ENCODE results near the gene PKD1L1. TPM values are rescaled to one million over a fixed set of nuclear protein-coding genes. Genes with fewer than 3 reads are reported as not detected.

The PKD1L1 gene
- total RNA-seq, 1 donor from 2014 or later = 0.59 TPM

DNA sequence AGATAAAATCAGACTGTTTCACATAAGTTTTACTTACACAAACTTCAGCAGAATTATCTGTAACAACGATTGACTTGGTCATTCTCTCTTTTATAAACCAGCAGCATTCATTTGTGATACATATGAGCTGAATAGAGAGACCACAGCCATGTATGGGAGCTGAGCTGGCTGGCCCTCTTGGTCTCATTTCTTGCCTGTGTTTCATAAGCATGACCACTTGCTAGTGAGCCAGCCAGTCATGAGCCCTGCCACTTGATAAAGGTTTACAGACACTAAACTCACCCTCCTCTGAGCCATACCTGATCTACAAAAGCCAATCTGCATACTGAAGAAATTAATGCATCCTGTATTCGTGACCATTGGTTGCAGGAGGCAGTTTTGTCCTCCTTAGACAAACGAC, 82.1 kb downstream of the PKD1L1 start:
- Histone ChIP-seq H3K27me3 (ENCODE audit: low read depth) (no peaks in the 10 kb centered on the region), H3K9me3 (no peaks in the 10 kb centered on the region), H3K36me3 (no peaks in the 10 kb centered on the region), H3K4me3 (no peak overlapping the region), H3K27ac (no peak overlapping the region), H3K4me1 (no peaks in the 10 kb centered on the region)
- intact Hi-C loops (cut with DNase I) = no loop called here
- no peak for ATAC-seq
- TF ChIP-seq, protein P1, sequence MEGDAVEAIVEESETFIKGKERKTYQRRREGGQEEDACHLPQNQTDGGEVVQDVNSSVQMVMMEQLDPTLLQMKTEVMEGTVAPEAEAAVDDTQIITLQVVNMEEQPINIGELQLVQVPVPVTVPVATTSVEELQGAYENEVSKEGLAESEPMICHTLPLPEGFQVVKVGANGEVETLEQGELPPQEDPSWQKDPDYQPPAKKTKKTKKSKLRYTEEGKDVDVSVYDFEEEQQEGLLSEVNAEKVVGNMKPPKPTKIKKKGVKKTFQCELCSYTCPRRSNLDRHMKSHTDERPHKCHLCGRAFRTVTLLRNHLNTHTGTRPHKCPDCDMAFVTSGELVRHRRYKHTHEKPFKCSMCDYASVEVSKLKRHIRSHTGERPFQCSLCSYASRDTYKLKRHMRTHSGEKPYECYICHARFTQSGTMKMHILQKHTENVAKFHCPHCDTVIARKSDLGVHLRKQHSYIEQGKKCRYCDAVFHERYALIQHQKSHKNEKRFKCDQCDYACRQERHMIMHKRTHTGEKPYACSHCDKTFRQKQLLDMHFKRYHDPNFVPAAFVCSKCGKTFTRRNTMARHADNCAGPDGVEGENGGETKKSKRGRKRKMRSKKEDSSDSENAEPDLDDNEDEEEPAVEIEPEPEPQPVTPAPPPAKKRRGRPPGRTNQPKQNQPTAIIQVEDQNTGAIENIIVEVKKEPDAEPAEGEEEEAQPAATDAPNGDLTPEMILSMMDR (IDR thresholded peaks at IDR 0.05) = no peak
- no peak for DNase-seq

GRCh38 chr7:47852330-47853245, 95.7 kb downstream of the PKD1L1 start:
- H3K27me3 ChIP-seq (ENCODE audit: low read depth) = no peaks in the 10 kb centered on the region
- intact Hi-C loops (cut with DNase I) = no loop called here
- TF ChIP-seq, protein P1 (IDR thresholded peaks at IDR 0.05) = no peak
- no peak overlapping the region for H3K27ac ChIP-seq
- no peaks in the 10 kb centered on the region for H3K9me3 ChIP-seq
- no peaks in the 10 kb centered on the region for H3K4me1 ChIP-seq
- no peak for ATAC-seq
- DNase-seq = no peak
- no peak overlapping the region for H3K4me3 ChIP-seq
- H3K36me3 ChIP-seq = no peaks in the 10 kb centered on the region

DNA sequence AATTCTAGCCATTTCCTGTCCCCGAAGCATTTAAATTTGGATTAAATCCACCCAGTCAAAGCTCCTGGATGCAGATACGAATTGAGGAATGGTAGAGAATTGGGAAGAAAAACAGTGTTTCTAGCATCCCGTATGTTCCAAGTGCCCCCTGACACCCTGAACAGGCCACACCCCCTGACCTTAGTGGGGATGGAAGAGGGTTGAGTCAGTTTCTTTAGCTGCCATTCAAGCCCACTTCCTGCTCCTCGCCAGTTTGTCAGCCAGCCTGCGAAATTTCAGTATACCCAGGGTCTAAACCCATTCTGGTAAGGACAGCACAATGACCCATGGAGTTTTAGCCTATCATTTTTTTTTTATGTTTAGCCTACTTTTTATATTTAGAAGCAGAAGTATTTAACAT, 101.1 kb downstream of the PKD1L1 start:
- no peaks in the 10 kb centered on the region for H3K36me3 ChIP-seq
- no peaks in the 10 kb centered on the region for H3K4me1 ChIP-seq
- no peak overlapping the region for H3K27ac ChIP-seq
- intact Hi-C loops (cut with DNase I) = no loop called here
- DNase-seq = no peak
- H3K27me3 ChIP-seq (ENCODE audit: low read depth) = no peaks in the 10 kb centered on the region
- H3K4me3 ChIP-seq = no peak overlapping the region
- ATAC-seq = no peak
- no peaks in the 10 kb centered on the region for H3K9me3 ChIP-seq
- TF ChIP-seq, protein P1 (IDR thresholded peaks at IDR 0.05) = no peak

- TF ChIP-seq, protein P1 (IDR thresholded peaks at IDR 0.05) = no peak
- intact Hi-C loops (cut with DNase I) = no loop called here
Observed at GRCh38 chr7:47846138-47846836, 102.0 kb downstream of the PKD1L1 start.

GRCh38 chr7:47844311-47844710, 104.0 kb downstream of the PKD1L1 start:
- no peaks in the 10 kb centered on the region for H3K27me3 ChIP-seq (ENCODE audit: low read depth)
- H3K27ac ChIP-seq = no peak overlapping the region
- intact Hi-C loops (cut with DNase I) = no loop called here
- DNase-seq (no peak), ATAC-seq (no peak)
- TF ChIP-seq, protein P1 (IDR thresholded peaks at IDR 0.05) = no peak
- H3K4me1 ChIP-seq = no peaks in the 10 kb centered on the region
- no peaks in the 10 kb centered on the region for H3K9me3 ChIP-seq
- H3K36me3 ChIP-seq = no peaks in the 10 kb centered on the region
- H3K4me3 ChIP-seq = no peak overlapping the region

More at GRCh38 chr7:47846138-47846836, 102.0 kb downstream of the PKD1L1 start:
- Histone ChIP-seq H3K27ac (no peak overlapping the region), H3K27me3 (ENCODE audit: low read depth) (no peaks in the 10 kb centered on the region), H3K4me1 (no peaks in the 10 kb centered on the region), H3K9me3 (no peaks in the 10 kb centered on the region), H3K4me3 (no peak overlapping the region), H3K36me3 (no peaks in the 10 kb centered on the region)
- ATAC-seq (peak in 1 of 2 donors; percentile 52), DNase-seq (no peak)

Data from lower lobe of right lung (tissue), 2 donors.